Caco-2 (cell line): ENCODE data around the gene HSPA14. TPM values are rescaled to one million over a fixed set of nuclear protein-coding genes. Genes with fewer than 3 reads are reported as not detected.
A peak's percentile ranks its signal among the peaks of the same experiment; 100 is the strongest.
"Not testable (repeated sequence)": the region's sequence is repeated elsewhere in the genome, so short reads cannot be mapped to it uniquely, and the experiment has no call there.

Source experiments
- BruUV-seq: library from RNA; stranded (reverse); fragments of 400-500 nt; replicated peaks from 2 replicates; lab custom pipeline; 2021; lab: Mats Ljungman, UMichigan
- CTCF ChIA-PET: fragments of 300-600 bp; sonication (Branson Sonifier 250); formaldehyde crosslinking; loops from one replicate; lab custom pipeline; 2022; ENCODE audit warnings: antibody characterized with exemption; lab: Charles Lee
- POLR2A ChIA-PET: fragments of 300-600 bp; sonication (Branson Sonifier 250); formaldehyde crosslinking; loops from one replicate; lab custom pipeline; 2022; ENCODE audit warnings: antibody characterized with exemption; lab: Charles Lee
- DNase-seq, 2 experiments: peaks; one replicate each; pipeline versions ENCODE4 v3.0.0 to v3.0.0-alpha.2; 2020 to 2022
- H3K27me3 ChIP-seq: replicated peaks from 2 replicates; pipeline ENCODE4 v1.6.0; 2011; ENCODE audit warnings: low read length; ENCODE audit not compliant: control insufficient read depth, insufficient read depth
- H3K36me3 ChIP-seq: 2 replicates; pipeline ENCODE4 v1.5.1; 2011; ENCODE audit warnings: low read length; ENCODE audit not compliant: control insufficient read depth, insufficient read depth
- H3K4me1 ChIP-seq: fragments of 250-450 bp; sonication (Bioruptor Pico); 2 replicates; pipeline ENCODE4 v1.5.1; 2020; ENCODE audit warnings: mild to moderate bottlenecking
- H3K4me3 ChIP-seq: 2 replicates; pipeline ENCODE4 v1.5.1; 2011; ENCODE audit warnings: low read depth, mild to moderate bottlenecking, control low read depth, low read length
- H3K9me3 ChIP-seq: fragments of 250-450 bp; sonication (Bioruptor Pico); 2 replicates; pipeline ENCODE4 v1.5.1; 2020; ENCODE audit warnings: mild to moderate bottlenecking, moderate library complexity
- H3K27ac Mint-ChIP-seq: one replicate; pipeline ENCODE4 v1.8.0; 2022; ENCODE audit warnings: mixed read lengths; ENCODE audit not compliant: unreplicated experiment
- H3K27me3 Mint-ChIP-seq: one replicate; pipeline ENCODE4 v1.8.0; 2022; ENCODE audit warnings: mixed read lengths; ENCODE audit not compliant: insufficient read depth, unreplicated experiment
- H3K36me3 Mint-ChIP-seq: one replicate; pipeline ENCODE4 v1.8.0; 2022; ENCODE audit warnings: mild to moderate bottlenecking, mixed read lengths; ENCODE audit not compliant: insufficient read depth, unreplicated experiment
- H3K4me1 Mint-ChIP-seq: one replicate; pipeline ENCODE4 v1.8.0; 2022; ENCODE audit warnings: low read depth, mixed read lengths; ENCODE audit not compliant: unreplicated experiment
- H3K4me3 Mint-ChIP-seq: one replicate; pipeline ENCODE4 v1.8.0; 2022; ENCODE audit warnings: mild to moderate bottlenecking, moderate library complexity, mixed read lengths; ENCODE audit not compliant: unreplicated experiment
- H3K9me3 Mint-ChIP-seq: one replicate; pipeline ENCODE4 v1.8.0; 2022; ENCODE audit warnings: mixed read lengths; ENCODE audit not compliant: unreplicated experiment
- intact Hi-C: fragments of 100-400 bp; cut with micrococcal nuclease; formaldehyde crosslinking; loops from one replicate; pipeline ENCODE4 v1.10.0; 2022; ENCODE audit not compliant: unreplicated experiment
- total RNA-seq: library from RNA; stranded (reverse); gene quantifications from 2 replicates; pipeline ENCODE4 v1.2.3, GENCODE V29; 2022
- TF ChIP-seq, protein P1 (sequence below), 2 experiments: fragments of 200-600 bp in 1 of 2; IDR thresholded peaks; 1 replicate in 1 of 2; 2 replicates in 1 of 2; pipeline versions ENCODE4 v1.5.1 to v1.8.0; 2011 to 2022; ENCODE audit warnings: antibody characterized with exemption in 1 of 2, control low read depth in 1 of 2, inconsistent platforms in 1 of 2, low read depth in 1 of 2, low read length in 1 of 2, mild to moderate bottlenecking in 1 of 2, moderate library complexity in 1 of 2; ENCODE audit not compliant: insufficient read depth in 1 of 2, severe bottlenecking in 1 of 2, unreplicated experiment in 1 of 2

HSPA14 gene
- total RNA-seq, 1 experiment from 2014 or later: 36.9 TPM

DNA sequence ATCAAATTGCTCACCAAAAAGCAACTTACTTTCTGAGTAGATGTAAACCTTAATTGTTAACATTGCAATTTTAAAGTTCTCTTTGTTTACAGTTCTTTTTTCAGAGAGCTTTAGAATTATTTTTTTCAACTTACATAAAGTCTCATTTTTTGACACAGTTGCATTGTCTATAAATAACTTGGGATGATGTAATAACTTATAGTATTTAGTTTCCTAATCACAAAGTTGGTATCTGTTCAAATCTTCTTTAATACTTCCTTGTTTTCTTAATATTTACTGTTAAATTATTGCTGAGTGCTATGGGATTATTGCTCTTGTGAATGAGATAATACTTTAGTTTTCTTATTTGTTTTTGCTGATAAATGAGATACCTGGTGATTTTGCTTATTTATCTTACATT is 21.7 kb downstream of the HSPA14 start:
- Mint-ChIP-seq H3K9me3 (no peaks in the 10 kb centered on the region), H3K27me3 (no peaks in the 10 kb centered on the region), H3K36me3 (peaks cover 34% of the 10 kb centered on the region), H3K4me3 (no peak overlapping the region), H3K4me1 (peaks cover 12% of the 10 kb centered on the region), H3K27ac (no peak overlapping the region)
- Histone ChIP-seq H3K36me3 (peaks cover 1% of the 10 kb centered on the region; the same call in 1 of the 2 replicates), H3K4me1 (0 out of 2 replicates have a peak, but pooled peaks cover 4% of the 10 kb centered on the region), H3K9me3 (no peaks in the 10 kb centered on the region), H3K4me3 (no peak overlapping the region), H3K27me3 (no peaks in the 10 kb centered on the region)
- TF ChIP-seq, protein P1, sequence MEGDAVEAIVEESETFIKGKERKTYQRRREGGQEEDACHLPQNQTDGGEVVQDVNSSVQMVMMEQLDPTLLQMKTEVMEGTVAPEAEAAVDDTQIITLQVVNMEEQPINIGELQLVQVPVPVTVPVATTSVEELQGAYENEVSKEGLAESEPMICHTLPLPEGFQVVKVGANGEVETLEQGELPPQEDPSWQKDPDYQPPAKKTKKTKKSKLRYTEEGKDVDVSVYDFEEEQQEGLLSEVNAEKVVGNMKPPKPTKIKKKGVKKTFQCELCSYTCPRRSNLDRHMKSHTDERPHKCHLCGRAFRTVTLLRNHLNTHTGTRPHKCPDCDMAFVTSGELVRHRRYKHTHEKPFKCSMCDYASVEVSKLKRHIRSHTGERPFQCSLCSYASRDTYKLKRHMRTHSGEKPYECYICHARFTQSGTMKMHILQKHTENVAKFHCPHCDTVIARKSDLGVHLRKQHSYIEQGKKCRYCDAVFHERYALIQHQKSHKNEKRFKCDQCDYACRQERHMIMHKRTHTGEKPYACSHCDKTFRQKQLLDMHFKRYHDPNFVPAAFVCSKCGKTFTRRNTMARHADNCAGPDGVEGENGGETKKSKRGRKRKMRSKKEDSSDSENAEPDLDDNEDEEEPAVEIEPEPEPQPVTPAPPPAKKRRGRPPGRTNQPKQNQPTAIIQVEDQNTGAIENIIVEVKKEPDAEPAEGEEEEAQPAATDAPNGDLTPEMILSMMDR (IDR thresholded peaks at IDR 0.05; ENCODE audit: insufficient read depth in 1 of 2, low read depth in 1 of 2, low read length in 1 of 2, severe bottlenecking in 1 of 2, unreplicated experiment in 1 of 2): no peak
- intact Hi-C loops: no loop called here
- POLR2A ChIA-PET: interaction anchor here (2.5 kb wide), 1 partner anchor 18 kb away, joined by 12 read pairs; the partner anchor contains the start of gene SUV39H2
- CTCF ChIA-PET: interaction anchor here (0.9 kb wide), 1 partner anchor 322 kb away, joined by 4 read pairs; no protein-coding TSS in a partner anchor
- BruUV-seq: no TSS peak
- DNase-seq: no peak

DNA sequence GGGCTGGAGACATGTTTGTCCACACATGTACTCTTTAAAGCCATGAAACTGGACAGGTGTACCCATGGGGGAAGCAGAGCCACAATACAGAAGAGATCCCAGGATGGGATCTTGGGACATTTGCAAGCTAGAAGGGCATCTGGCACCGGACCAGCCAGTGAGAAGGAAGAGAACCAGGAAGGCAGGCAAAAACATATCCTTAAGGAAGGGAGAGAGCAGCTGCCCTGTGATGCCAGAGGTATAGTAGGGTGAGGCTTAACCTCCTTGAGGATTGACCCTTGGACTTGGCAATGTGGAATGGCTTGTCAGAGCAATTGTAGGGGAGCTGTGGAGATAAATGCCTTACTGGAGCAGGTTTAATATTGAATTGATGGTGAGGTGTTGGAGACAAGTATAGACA is 22.7 kb downstream of the HSPA14 start:
- TF ChIP-seq, protein P1 (IDR thresholded peaks at IDR 0.05; ENCODE audit: insufficient read depth in 1 of 2, low read depth in 1 of 2, low read length in 1 of 2, severe bottlenecking in 1 of 2, unreplicated experiment in 1 of 2): peak in 1 of 2 experiments; percentile 3
- no peak overlapping the region for H3K4me3 ChIP-seq
- peaks cover 12% of the 10 kb centered on the region for H3K4me1 Mint-ChIP-seq
- no peaks in the 10 kb centered on the region for H3K9me3 Mint-ChIP-seq
- no peaks in the 10 kb centered on the region for H3K27me3 ChIP-seq
- ChIA-PET POLR2A (interaction anchor here (2.5 kb wide), 1 partner anchor 17 kb away, joined by 12 read pairs; the partner anchor contains the start of gene SUV39H2), CTCF (interaction anchor here (1.2 kb wide), 1 partner anchor 17 kb away, joined by 5 read pairs; the partner anchor contains the start of gene SUV39H2)
- no TSS peak for BruUV-seq
- 0 out of 2 replicates have a peak, but pooled peaks cover 4% of the 10 kb centered on the region for H3K4me1 ChIP-seq
- H3K9me3 ChIP-seq: no peaks in the 10 kb centered on the region
- intact Hi-C loops: no loop called here
- H3K36me3 Mint-ChIP-seq: peaks cover 36% of the 10 kb centered on the region
- peak overlapping the region; percentile 21 for H3K27ac Mint-ChIP-seq
- H3K4me3 Mint-ChIP-seq: no peak overlapping the region
- no peaks in the 10 kb centered on the region for H3K27me3 Mint-ChIP-seq
- peaks cover 1% of the 10 kb centered on the region; the same call in 1 of the 2 replicates for H3K36me3 ChIP-seq
- no peak for DNase-seq

DNA sequence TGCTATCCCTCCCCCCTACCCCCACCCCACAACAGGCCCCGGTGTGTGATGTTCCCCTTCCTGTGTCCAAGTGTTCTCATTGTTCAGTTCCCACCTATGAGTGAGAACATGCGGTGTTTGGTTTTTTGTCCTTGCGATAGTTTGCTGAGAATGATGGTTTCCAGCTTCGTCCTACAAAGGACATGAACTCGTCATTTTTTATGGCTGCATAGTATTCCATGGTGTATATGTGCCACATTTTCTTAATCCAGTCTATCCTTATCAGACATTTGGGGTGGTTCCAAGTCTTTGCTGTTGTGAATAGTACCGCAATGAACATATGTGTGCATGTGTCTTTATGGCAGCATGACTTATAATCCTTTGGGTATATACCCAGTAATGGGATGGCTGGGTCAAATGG is 26.4 kb downstream of the HSPA14 start:
- Mint-ChIP-seq H3K4me1 (peaks cover 12% of the 10 kb centered on the region), H3K36me3 (peaks cover 52% of the 10 kb centered on the region)
- H3K4me1 ChIP-seq, H3K4me3 Mint-ChIP-seq, H3K9me3 ChIP-seq, BruUV-seq, H3K27ac Mint-ChIP-seq, DNase-seq, intact Hi-C loops, CTCF ChIA-PET, POLR2A ChIA-PET, H3K4me3 ChIP-seq, H3K9me3 Mint-ChIP-seq, H3K27me3 Mint-ChIP-seq, H3K36me3 ChIP-seq, H3K27me3 ChIP-seq: not testable (repeated sequence)

DNA sequence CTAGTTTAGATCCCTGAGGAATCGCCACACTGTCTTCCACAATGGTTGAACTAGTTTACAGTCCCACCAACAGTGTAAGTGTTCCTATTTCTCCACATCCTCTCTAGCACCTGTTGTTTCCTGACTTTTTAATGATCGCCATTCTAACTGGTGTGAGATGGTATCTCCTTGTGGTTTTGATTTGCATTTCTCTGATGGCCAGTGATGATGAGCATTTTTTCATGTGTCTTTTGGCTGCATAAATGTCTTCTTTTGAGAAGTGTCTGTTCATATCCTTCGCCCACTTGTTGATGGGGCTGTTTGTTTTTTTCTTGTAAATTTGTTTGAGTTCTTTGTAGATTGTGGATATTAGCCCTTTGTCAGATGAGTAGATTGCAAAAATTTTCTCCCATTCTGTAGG is 26.8 kb downstream of the HSPA14 start:
- H3K9me3 ChIP-seq, H3K36me3 ChIP-seq, H3K9me3 Mint-ChIP-seq, H3K27ac Mint-ChIP-seq, intact Hi-C loops, POLR2A ChIA-PET, CTCF ChIA-PET, BruUV-seq, H3K27me3 ChIP-seq, H3K4me3 Mint-ChIP-seq, DNase-seq, H3K27me3 Mint-ChIP-seq, H3K4me3 ChIP-seq, H3K4me1 ChIP-seq: not testable (repeated sequence)
- H3K36me3 Mint-ChIP-seq: peaks cover 56% of the 10 kb centered on the region
- H3K4me1 Mint-ChIP-seq: peaks cover 12% of the 10 kb centered on the region
